Measurements from ENCODE around the gene PNPLA5.

The PNPLA5 gene

DNA sequence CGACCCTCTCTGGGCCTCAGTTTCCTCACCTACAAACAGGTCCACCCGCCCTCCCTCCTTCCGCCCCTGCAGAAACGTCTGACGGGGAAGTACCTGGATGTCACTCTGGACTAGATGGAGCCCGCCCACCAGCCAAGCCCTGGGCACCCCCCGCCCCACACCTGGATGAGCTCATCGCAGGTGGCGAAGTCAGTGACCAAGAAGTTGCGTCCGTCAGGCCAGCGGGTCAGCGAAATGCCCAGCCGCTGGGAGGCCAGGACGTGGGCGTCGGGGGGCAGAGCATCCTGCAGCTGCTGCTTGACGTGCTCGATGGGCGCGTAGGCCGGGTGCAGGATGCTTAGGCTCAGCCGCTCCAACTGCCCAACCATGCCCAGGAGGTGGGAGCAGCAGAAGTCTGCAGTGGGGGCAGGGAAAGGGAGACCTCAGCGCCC, 897 bp downstream of the PNPLA5 start:
- Mint-ChIP-seq H3K9me3 (no peaks in the 10 kb centered on the region), H3K4me3 (no peak overlapping the region), H3K27ac (no peak overlapping the region), H3K36me3 (no peaks in the 10 kb centered on the region), H3K4me1 (no peaks in the 10 kb centered on the region), H3K27me3 (peaks cover 75% of the 10 kb centered on the region)
- CTCF ChIA-PET = no interaction called here
- DNase-seq = no peak

DNA sequence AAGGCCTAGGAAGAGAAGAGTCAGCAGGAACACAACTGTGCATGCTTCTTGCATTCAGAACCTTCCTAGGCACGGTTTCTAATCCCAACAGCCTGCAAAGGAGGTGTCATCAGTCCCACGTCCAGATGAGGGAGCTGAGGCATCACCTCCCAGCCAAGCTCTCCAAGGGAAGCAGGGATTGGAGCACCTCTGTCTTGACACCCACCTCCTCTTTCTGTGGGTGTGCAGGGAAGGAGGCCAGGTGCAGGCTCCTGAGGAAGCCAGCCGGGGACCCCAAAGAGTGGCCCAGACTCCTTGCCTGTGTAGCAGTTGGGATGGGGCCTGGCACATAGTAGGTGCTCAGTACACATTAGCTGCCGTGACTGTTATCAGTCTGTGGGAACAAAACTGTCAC, 2.0 kb downstream of the PNPLA5 start:
- Mint-ChIP-seq H3K27ac (no peak overlapping the region), H3K4me1 (no peaks in the 10 kb centered on the region), H3K36me3 (no peaks in the 10 kb centered on the region), H3K4me3 (no peak overlapping the region), H3K9me3 (no peaks in the 10 kb centered on the region), H3K27me3 (peaks cover 73% of the 10 kb centered on the region)
- DNase-seq = no peak
- CTCF ChIA-PET = no interaction called here

DNA sequence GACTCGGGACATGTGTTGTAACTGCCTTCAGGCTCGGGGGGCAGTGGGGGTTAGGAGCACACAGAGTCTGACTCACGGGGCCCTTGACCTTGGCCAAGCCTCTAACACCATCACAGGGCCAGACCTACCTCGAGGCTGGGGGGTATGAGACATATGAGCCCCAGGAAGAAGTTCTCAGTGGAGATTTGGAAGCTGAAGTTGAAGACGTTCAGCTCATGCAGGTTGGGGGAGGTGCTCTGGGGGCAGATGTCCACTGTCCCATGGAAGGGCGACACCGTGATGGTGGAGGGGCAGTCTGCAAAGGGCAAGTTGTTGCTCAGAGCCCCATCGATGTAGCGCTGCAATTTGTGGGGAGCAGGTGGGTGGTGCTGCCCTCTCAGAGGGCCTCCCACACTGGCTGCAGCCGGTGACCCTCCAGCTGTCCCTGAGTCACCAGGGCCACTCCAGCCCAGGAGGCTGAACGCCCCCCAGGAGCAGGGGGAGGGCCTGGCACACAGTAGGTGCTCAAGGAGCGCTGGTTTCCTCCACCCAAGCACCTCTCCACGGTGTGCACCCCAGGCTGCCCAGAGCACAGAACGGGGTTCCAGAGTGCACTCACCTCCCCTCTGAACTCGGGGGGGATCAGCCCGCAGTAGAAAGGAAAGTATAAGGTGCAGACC, 2.5 kb downstream of the PNPLA5 start:
- H3K4me3 Mint-ChIP-seq = no peak overlapping the region
- CTCF ChIA-PET = no interaction called here
- H3K27me3 Mint-ChIP-seq = peaks cover 73% of the 10 kb centered on the region
- no peaks in the 10 kb centered on the region for H3K4me1 Mint-ChIP-seq
- no peaks in the 10 kb centered on the region for H3K36me3 Mint-ChIP-seq
- H3K27ac Mint-ChIP-seq = no peak overlapping the region
- H3K9me3 Mint-ChIP-seq = no peaks in the 10 kb centered on the region
- no peak for DNase-seq

DNA sequence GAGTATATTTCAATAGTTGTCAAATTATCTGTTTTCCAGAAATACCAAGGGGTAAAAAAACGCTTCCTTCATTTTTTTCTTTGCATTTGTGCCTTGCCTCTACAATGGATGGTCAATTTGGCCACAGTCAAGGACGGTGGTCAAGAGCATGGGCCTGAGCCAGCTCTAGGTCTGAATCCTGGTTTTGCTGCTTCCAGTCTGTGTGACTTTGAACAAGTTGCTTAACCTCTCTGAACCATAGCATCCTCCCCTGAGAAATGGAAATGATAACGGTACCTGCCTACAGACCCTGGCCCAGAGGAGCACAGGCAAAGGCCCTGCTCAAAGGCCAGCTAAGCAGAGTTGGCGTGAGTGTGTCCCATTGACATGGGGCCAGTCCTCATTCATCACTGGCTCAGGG, 3.1 kb downstream of the PNPLA5 start:
- Mint-ChIP-seq H3K4me3 (no peak overlapping the region), H3K27ac (no peak overlapping the region), H3K36me3 (no peaks in the 10 kb centered on the region), H3K9me3 (no peaks in the 10 kb centered on the region), H3K4me1 (no peaks in the 10 kb centered on the region), H3K27me3 (peaks cover 67% of the 10 kb centered on the region)
- no peak for DNase-seq
- CTCF ChIA-PET = no interaction called here

DNA sequence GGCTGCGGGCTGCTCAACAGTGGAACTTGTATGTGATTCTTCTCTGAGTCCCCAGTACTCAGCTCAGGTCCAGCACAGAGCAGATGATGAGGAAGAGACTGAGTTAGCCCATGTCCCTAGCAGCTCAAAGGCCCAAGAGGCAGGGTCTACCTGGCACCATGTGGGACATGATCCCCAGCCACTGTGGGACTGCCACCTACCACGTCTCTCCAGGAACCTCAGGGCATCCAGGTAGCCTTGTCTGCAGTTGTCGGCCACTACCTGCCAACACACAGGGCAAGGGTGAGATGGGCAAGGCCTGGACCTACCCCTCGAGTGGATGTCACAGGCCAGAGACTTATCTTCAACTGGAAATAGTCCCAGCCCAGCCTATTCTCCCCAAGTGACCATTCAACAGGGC, 4.4 kb downstream of the PNPLA5 start:
- CTCF ChIA-PET = no interaction called here
- Mint-ChIP-seq H3K4me3 (no peak overlapping the region), H3K4me1 (no peaks in the 10 kb centered on the region), H3K9me3 (no peaks in the 10 kb centered on the region), H3K36me3 (no peaks in the 10 kb centered on the region), H3K27ac (no peak overlapping the region), H3K27me3 (peaks cover 55% of the 10 kb centered on the region)
- DNase-seq = no peak

DNA sequence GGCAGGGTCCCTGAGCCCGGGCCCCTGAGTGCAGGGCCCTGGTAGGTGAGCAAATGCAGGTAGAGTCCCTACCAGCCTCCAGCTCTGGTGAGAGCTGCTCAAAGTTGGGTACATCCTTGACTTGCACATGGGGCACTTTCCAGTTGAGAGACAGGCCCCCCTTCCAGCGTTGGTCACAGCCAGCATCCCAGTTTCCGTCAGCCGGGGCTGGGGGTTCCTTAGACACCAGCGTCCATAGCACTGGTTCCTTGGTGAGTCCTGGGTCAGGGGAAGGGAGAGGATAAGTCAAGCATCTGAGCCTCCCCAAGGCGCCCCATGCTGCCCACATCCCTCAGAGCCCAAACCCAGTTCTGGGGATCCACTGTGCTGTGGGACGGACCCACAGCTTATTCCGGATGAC, 5.6 kb downstream of the PNPLA5 start:
- CTCF ChIA-PET = interaction anchor here (2.2 to 5.5 kb wide), 3 partner anchors 11 to 57 kb away, joined by 10 to 103 read pairs (median 26); no protein-coding TSS in a partner anchor
- no peaks in the 10 kb centered on the region for H3K9me3 Mint-ChIP-seq
- DNase-seq = no peak
- no peaks in the 10 kb centered on the region for H3K4me1 Mint-ChIP-seq
- H3K4me3 Mint-ChIP-seq = no peak overlapping the region
- peaks cover 44% of the 10 kb centered on the region for H3K27me3 Mint-ChIP-seq
- no peak overlapping the region for H3K27ac Mint-ChIP-seq
- no peaks in the 10 kb centered on the region for H3K36me3 Mint-ChIP-seq

DNA sequence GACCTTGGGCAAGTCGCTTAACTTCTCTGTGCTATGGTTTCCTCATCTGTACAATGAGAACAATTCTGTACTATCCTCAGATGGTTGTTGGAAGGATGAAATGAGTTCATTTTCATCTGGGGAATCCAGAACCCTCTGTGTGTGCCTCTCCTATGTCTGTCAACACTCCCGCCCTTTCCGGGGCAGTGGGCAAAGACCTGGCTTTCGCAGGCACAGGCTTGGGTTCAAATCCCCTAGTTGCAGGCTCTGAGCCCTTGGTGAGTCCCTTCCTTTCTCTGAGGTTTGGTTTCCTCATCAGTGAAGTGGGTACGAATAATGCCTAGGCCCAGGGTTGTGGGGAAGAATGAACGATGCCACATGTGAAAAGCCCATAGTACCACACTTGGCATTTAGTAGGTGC, 6.0 kb downstream of the PNPLA5 start:
- no peaks in the 10 kb centered on the region for H3K36me3 Mint-ChIP-seq
- H3K4me1 Mint-ChIP-seq = no peaks in the 10 kb centered on the region
- no peak for DNase-seq
- peaks cover 39% of the 10 kb centered on the region for H3K27me3 Mint-ChIP-seq
- CTCF ChIA-PET = interaction anchor here (1.2 to 5.5 kb wide), 4 partner anchors 11 to 497 kb away, joined by 6 to 103 read pairs (median 18); no protein-coding TSS in a partner anchor
- no peaks in the 10 kb centered on the region for H3K9me3 Mint-ChIP-seq
- H3K27ac Mint-ChIP-seq = no peak overlapping the region
- H3K4me3 Mint-ChIP-seq = no peak overlapping the region

DNA sequence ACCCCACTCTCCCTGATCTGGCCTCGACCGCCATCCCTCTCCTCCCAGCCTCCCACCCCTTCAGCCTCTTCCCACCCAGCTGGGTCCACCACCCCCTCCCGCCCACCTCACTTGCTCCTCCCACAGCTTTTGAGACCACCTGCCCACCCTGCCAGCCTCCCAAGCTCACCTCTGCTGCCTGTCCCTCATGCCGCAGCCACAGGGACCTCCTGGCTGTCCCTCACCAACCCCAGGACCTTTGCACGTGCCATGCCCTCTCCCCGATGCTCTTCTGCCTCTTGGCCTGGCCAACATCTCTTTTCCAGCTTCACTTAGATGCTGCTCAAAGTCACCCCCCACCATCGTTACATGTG, 6.5 kb downstream of the PNPLA5 start:
- no peaks in the 10 kb centered on the region for H3K4me1 Mint-ChIP-seq
- no peak overlapping the region for H3K27ac Mint-ChIP-seq
- CTCF ChIA-PET = interaction anchor here (0.7 to 5.5 kb wide), 10 partner anchors 8 to 496 kb away, joined by 3 to 103 read pairs (median 4); no protein-coding TSS in a partner anchor
- no peaks in the 10 kb centered on the region for H3K9me3 Mint-ChIP-seq
- H3K27me3 Mint-ChIP-seq = peaks cover 34% of the 10 kb centered on the region
- DNase-seq = no peak
- no peaks in the 10 kb centered on the region for H3K36me3 Mint-ChIP-seq
- H3K4me3 Mint-ChIP-seq = no peak overlapping the region

DNA sequence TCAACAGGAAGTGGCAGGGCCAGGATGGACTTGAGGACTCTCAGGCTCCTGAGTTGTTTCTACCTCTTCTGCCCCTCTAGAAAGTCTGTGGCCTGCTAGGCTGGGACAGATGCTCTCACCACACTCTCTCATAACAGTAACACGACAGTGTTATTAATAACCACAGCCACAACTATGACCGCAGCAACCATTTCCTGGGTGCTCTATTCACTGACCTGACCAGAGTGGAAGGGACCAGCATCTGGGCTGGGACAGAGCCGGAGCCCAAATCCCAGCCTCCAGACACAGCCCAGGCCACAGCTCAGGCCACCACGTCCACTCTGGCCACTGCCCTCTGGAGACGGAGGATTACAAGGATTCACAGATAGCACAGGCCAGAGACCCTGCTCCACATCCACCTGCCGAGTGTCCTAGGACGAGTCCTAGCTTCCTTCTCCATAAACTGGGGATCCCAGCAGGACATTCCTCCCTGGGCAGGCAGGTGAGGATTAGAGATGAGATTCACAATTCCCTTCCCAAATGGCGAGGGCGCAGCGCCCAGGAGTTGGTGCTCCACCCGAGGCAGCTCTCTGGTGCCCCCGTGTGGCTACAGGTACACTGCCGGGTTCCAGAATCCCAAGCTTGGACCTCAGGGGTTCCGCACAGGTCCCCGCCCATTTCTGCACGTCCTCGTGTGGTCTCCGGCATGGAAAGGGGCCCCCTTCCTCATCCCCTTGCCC, 7.1 kb downstream of the PNPLA5 start:
- DNase-seq = peak; percentile 65
- Mint-ChIP-seq H3K27me3 (peaks cover 29% of the 10 kb centered on the region), H3K4me3 (no peak overlapping the region), H3K9me3 (no peaks in the 10 kb centered on the region), H3K27ac (no peak overlapping the region), H3K4me1 (no peaks in the 10 kb centered on the region), H3K36me3 (no peaks in the 10 kb centered on the region)
- CTCF ChIA-PET = interaction anchor here (0.7 to 5.5 kb wide), 10 partner anchors 8 to 496 kb away, joined by 3 to 103 read pairs (median 4); no protein-coding TSS in a partner anchor

DNA sequence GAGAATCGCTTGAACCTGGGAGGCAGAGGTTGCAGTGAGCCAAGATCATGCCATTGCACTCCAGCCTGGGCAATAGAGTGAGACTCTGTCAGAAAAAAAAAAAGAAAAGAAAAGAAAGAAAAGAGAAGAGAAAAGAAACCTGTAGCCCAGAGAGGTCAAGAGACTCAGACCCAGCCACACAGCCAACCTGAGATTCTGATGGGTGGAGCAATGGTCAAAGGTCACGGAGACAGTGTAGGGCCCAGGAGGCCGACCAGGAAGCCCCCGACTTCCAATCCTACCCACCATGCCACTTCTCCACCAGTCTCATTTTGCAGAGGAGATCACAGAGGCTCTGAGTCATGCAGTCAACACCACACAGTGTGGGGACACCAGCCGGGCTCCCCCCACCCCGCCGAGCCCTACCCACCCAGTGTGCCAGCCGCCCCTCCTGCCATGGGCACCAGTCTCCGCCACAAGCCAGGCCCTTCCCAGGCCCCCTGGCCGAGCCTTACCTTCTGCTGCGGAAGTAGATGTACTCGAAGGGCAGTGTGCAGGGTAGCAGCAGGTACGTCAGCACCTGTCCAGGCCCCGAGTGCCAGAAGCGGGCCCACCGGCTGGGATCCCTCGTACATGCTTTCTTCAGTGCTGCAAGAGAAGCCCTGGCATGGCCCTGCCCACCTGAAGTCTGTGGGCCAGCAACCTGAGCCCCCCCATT, 7.9 kb downstream of the PNPLA5 start:
- peak; percentile 14 for DNase-seq
- no peak overlapping the region for H3K27ac Mint-ChIP-seq
- no peaks in the 10 kb centered on the region for H3K9me3 Mint-ChIP-seq
- no peaks in the 10 kb centered on the region for H3K36me3 Mint-ChIP-seq
- CTCF ChIA-PET = interaction anchor here (0.6 to 5.5 kb wide), 12 partner anchors 9 to 743 kb away, joined by 3 to 103 read pairs (median 3); no protein-coding TSS in a partner anchor
- no peaks in the 10 kb centered on the region for H3K4me1 Mint-ChIP-seq
- H3K4me3 Mint-ChIP-seq = no peak overlapping the region
- peaks cover 20% of the 10 kb centered on the region for H3K27me3 Mint-ChIP-seq

DNA sequence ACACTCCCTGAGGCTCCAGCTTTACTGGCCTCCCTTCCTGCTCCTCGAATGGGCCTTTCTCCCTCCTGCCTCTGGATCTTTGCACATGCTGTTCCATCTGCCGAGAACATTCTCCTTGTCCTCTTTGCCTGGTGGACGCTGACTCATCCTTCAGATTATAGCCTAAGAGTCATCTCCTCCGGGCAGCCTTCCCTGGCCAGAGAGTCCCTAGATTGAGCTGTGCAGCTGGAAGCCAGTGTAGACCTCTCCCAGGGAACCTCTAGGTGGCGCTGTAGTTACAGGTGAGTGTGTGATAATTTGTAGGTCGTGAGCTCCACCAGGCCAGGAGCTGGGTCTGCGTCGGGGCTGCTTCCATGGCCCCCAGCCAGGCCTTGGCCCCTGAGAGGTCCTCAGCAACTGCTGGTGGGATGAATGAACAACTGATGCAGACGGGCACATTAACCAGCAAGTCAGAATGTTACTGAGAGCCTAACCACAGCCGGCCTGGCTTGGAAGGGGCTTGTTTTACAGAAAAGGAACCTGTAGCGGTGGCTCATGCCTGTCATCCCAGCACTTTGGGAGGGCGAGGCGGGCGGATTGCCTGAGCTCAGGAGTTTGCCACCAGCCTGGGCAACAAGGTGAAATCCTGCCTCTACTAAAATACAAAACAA, 8.7 kb downstream of the PNPLA5 start:
- H3K4me3 Mint-ChIP-seq = no peak overlapping the region
- no peaks in the 10 kb centered on the region for H3K4me1 Mint-ChIP-seq
- no peaks in the 10 kb centered on the region for H3K9me3 Mint-ChIP-seq
- CTCF ChIA-PET = interaction anchor here (0.6 to 5.5 kb wide), 15 partner anchors 9 to 1077 kb away, joined by 3 to 103 read pairs (median 3); no protein-coding TSS in a partner anchor
- DNase-seq = peak; percentile 67
- H3K27ac Mint-ChIP-seq = peak overlapping the region; percentile 7
- no peaks in the 10 kb centered on the region for H3K36me3 Mint-ChIP-seq
- peaks cover 16% of the 10 kb centered on the region for H3K27me3 Mint-ChIP-seq

DNA sequence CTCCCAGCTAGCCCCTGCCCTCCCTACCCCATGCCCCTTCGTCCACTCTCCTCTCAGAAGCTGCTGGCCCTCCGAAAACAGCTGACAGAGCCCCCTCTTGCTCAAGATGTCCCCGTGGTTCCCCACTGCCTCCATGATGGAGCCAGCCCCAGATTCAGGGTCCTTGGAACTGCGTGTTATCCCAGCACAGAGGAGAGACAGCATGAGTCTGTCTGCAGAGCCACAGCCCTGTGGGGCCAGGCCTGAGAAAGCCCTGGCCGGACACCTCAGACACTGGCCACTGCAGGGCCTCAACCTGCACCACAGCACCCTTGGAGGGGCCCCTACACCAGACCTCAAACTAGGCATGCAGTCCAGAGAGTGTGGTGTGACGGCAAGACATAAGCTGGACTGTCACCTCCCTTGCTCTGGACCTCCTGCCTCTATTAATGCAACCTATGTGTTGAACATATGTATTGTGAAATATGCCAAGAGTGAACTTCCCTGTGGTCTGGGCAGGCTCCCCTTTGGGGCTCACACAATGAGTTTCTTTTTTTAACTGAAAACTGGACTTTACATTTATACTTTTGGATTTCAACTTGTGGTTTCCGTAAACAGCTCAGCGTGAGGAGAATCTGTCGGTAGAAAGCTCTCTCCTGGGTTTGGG, 9.6 kb downstream of the PNPLA5 start:
- DNase-seq = no peak
- H3K9me3 Mint-ChIP-seq = no peaks in the 10 kb centered on the region
- H3K4me1 Mint-ChIP-seq = no peaks in the 10 kb centered on the region
- no peaks in the 10 kb centered on the region for H3K36me3 Mint-ChIP-seq
- H3K27me3 Mint-ChIP-seq = peaks cover 9% of the 10 kb centered on the region
- H3K27ac Mint-ChIP-seq = no peak overlapping the region
- CTCF ChIA-PET = interaction anchor here (0.6 to 5.5 kb wide), 9 partner anchors 14 to 1078 kb away, joined by 3 to 103 read pairs (median 4); no protein-coding TSS in a partner anchor
- no peak overlapping the region for H3K4me3 Mint-ChIP-seq

DNA sequence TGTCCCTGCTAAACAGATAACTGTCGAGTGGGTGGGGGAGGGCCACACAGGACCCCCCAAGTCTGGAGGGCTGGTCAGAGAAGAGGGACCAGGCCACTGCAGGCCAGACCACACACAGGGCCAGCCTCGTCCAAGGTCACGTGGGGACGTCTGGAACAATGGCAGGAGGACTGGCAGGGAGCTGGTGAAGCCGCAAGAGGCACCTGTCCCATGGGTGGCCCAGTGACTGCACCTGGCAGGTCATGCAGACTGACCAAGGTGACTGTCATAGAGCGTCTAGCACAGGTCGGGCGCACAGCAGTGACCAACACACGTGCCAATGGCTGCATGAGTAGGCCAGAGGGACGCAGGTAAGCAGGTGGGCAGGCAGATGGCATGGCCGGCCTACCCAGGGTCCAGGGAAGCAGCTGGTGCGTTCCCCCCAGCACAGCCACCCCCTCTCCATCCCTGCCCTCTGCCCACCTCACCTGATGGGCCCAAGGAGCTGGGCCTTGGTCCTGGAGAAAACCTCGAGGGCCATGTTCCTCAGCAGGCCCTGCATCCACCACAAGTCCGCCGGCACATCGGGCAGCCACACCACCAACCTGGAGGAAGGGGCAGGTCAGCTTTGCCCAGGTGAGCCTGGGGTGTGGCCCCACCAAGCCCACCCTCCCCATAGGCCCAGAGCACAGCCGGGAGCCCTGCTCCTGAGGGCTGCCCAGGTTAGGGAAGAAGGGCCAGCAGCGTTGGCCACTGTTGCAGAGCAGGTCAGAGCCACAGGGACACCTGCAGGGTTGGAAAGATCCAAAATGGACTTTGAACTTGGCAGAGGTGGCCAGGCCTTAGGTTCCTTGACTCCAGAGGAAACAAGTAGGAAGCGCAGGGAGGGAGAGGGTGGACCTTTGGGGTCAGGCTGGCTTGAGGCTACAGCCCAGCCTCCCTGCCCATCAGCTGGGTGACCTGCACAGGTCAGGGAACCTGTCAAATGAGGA, 10.4 kb downstream of the PNPLA5 start:
- Mint-ChIP-seq H3K36me3 (no peaks in the 10 kb centered on the region), H3K4me1 (no peaks in the 10 kb centered on the region), H3K27me3 (peaks cover 4% of the 10 kb centered on the region), H3K27ac (no peak overlapping the region), H3K9me3 (no peaks in the 10 kb centered on the region), H3K4me3 (no peak overlapping the region)
- DNase-seq = no peak
- CTCF ChIA-PET = interaction anchor here (0.8 to 5.5 kb wide), 6 partner anchors 13 to 130 kb away, joined by 3 to 103 read pairs (median 4); no protein-coding TSS in a partner anchor

Data from activated naive CD4-positive, alpha-beta T cell treated with anti-CD3 and anti-CD28 coated beads, Interleukin-2, amount 10 ng/mL, durations not matched to agents 7 days and 5 days (primary cell).